Measurements from ENCODE around the gene GRIK4.

DNA sequence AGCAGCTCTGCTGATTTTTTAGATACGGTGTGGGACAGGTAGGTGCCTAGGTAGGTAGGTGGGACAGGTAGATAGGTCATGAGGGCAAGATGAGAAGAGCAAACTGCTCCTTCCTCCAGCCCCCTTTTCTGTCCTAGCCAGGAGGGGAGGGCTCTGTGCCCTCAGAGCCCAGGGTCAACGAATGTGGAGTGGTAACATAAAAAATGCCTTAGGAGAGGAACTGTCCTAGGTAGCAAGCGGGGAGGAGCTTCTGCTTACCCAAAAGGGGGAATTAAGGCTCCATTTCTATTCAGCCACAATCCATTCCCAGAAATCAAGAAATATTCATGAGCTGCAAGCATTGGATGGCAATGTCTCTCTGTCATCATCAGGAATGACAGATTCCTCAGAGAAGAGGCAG is 234.8 kb downstream of the GRIK4 start:
- TF ChIP-seq, protein P1, sequence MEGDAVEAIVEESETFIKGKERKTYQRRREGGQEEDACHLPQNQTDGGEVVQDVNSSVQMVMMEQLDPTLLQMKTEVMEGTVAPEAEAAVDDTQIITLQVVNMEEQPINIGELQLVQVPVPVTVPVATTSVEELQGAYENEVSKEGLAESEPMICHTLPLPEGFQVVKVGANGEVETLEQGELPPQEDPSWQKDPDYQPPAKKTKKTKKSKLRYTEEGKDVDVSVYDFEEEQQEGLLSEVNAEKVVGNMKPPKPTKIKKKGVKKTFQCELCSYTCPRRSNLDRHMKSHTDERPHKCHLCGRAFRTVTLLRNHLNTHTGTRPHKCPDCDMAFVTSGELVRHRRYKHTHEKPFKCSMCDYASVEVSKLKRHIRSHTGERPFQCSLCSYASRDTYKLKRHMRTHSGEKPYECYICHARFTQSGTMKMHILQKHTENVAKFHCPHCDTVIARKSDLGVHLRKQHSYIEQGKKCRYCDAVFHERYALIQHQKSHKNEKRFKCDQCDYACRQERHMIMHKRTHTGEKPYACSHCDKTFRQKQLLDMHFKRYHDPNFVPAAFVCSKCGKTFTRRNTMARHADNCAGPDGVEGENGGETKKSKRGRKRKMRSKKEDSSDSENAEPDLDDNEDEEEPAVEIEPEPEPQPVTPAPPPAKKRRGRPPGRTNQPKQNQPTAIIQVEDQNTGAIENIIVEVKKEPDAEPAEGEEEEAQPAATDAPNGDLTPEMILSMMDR (IDR thresholded peaks at IDR 0.05; ENCODE audit: low read depth, low read length, missing input control): no peak
- no peak for TF ChIP-seq YY1 (IDR thresholded peaks at IDR 0.05)
- TF ChIP-seq, protein P2, sequence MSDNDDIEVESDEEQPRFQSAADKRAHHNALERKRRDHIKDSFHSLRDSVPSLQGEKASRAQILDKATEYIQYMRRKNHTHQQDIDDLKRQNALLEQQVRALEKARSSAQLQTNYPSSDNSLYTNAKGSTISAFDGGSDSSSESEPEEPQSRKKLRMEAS (IDR thresholded peaks at IDR 0.05): no peak
- TF ChIP-seq, protein P3, sequence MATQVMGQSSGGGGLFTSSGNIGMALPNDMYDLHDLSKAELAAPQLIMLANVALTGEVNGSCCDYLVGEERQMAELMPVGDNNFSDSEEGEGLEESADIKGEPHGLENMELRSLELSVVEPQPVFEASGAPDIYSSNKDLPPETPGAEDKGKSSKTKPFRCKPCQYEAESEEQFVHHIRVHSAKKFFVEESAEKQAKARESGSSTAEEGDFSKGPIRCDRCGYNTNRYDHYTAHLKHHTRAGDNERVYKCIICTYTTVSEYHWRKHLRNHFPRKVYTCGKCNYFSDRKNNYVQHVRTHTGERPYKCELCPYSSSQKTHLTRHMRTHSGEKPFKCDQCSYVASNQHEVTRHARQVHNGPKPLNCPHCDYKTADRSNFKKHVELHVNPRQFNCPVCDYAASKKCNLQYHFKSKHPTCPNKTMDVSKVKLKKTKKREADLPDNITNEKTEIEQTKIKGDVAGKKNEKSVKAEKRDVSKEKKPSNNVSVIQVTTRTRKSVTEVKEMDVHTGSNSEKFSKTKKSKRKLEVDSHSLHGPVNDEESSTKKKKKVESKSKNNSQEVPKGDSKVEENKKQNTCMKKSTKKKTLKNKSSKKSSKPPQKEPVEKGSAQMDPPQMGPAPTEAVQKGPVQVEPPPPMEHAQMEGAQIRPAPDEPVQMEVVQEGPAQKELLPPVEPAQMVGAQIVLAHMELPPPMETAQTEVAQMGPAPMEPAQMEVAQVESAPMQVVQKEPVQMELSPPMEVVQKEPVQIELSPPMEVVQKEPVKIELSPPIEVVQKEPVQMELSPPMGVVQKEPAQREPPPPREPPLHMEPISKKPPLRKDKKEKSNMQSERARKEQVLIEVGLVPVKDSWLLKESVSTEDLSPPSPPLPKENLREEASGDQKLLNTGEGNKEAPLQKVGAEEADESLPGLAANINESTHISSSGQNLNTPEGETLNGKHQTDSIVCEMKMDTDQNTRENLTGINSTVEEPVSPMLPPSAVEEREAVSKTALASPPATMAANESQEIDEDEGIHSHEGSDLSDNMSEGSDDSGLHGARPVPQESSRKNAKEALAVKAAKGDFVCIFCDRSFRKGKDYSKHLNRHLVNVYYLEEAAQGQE (IDR thresholded peaks at IDR 0.05): no peak

Data from liver (tissue), 2 donors.